K562 (cell line): Measurements from ENCODE around the gene CRHR2. TPM values are rescaled to one million over a fixed set of nuclear protein-coding genes. Genes with fewer than 3 reads are reported as not detected.
A peak's percentile ranks its signal among the peaks of the same experiment; 100 is the strongest.

Source experiments
- CXXC5 ChIP-seq: fragments of 250-450 bp; sonication (Bioruptor Pico); IDR thresholded peaks from 2 replicates; pipeline ENCODE4 v1.8.0; 2022; ENCODE audit warnings: inconsistent platforms, mild to moderate bottlenecking, moderate library complexity
- GABPB2 ChIP-seq: fragments of 250-450 bp; sonication (Bioruptor Pico); conservative IDR thresholded peaks from 2 replicates; pipeline ENCODE4 v1.5.1; 2021; ENCODE audit warnings: mild to moderate bottlenecking
- HDAC2 ChIP-seq: fragments of 450-650 bp; IDR thresholded peaks from 2 replicates; pipeline ENCODE4 v1.6.1; 2016; ENCODE audit warnings: mild to moderate bottlenecking
- HDAC6 ChIP-seq: IDR thresholded peaks from 2 replicates; pipeline ENCODE4 v1.6.1; 2012; ENCODE audit warnings: low read depth, mild to moderate bottlenecking, control low read depth, inconsistent platforms, low read length, moderate library complexity
- LEF1 ChIP-seq: fragments of 450-650 bp; IDR thresholded peaks from 2 replicates; pipeline ENCODE4 v1.6.1; 2016; ENCODE audit warnings: mild to moderate bottlenecking
- NFE2 ChIP-seq: IDR thresholded peaks from 2 replicates; pipeline ENCODE4 v1.6.1; 2014; ENCODE audit warnings: antibody characterized with exemption, low read depth
- POLR2A ChIP-seq: fragments of 450-650 bp; conservative IDR thresholded peaks from 2 replicates; pipeline ENCODE4 v1.6.1; 2016
- POLR2B ChIP-seq: fragments of 450-650 bp; IDR thresholded peaks from 2 replicates; pipeline ENCODE4 v1.6.1; 2018; ENCODE audit warnings: low read depth; ENCODE audit not compliant: partially characterized antibody
- SIRT6 ChIP-seq: IDR thresholded peaks from one replicate; pipeline ENCODE4 v1.6.1; 2012; ENCODE audit warnings: low read depth, mild to moderate bottlenecking, control low read depth, inconsistent platforms, low read length, moderate library complexity
- YY1 ChIP-seq, 3 experiments: IDR thresholded peaks; 2 replicates each; pipeline ENCODE4 v1.6.1; 2011; ENCODE audit warnings: low read length in 2 of 3, mild to moderate bottlenecking in 2 of 3, moderate library complexity in 2 of 3, borderline replicate concordance in 1 of 3, control low read depth in 1 of 3, low read depth in 1 of 3; ENCODE audit not compliant: insufficient read depth in 3 of 3, insufficient replicate concordance in 2 of 3, control insufficient read depth in 1 of 3, insufficient read length in 1 of 3; ENCODE audit errors: extremely low read depth in 1 of 3
- ZKSCAN8 ChIP-seq: fragments of 200-800 bp; sonication (Bioruptor generic); IDR thresholded peaks from 2 replicates; pipeline ENCODE4 v1.6.1; 2016; ENCODE audit warnings: missing genetic modification characterization, missing compliant biosample characterization
- ZNF707 ChIP-seq: fragments of 250-450 bp; sonication (Bioruptor Pico); conservative IDR thresholded peaks from 2 replicates; pipeline ENCODE4 v1.8.0; 2022; ENCODE audit warnings: inconsistent platforms, mild to moderate bottlenecking, moderate library complexity
- ZNF75A ChIP-seq: fragments of 450-650 bp; formaldehyde crosslinking; IDR thresholded peaks from 2 replicates; pipeline ENCODE4 v1.4.0; 2020; ENCODE audit warnings: mild to moderate bottlenecking
- polyA plus RNA-seq, 8 experiments: library from polyadenylated mRNA; depleted of rRNA in 4 of 8; stranded (reverse) in 5 of 8; unstranded in 3 of 8; fragments of >200 nt; fragmentation: Nextera tagmentation in 2 of 8; fragmentation: Illumina TruSeq in 1 of 8; extraction: Ambion mirVana in 2 of 8; extraction: Trizol in 1 of 8; gene quantifications; 2 replicates each; pipeline versions ENCODE4 v1.2.1 to v1.2.3, GENCODE V29; 2011 to 2014; ENCODE audit warnings: inconsistent platforms in 1 of 8, missing spikeins in 1 of 8
- total RNA-seq, 7 experiments: library from RNA; depleted of rRNA in 6 of 7; stranded (reverse); fragments of >200 nt in 6 of 7; fragmentation: Illumina TruSeq in 2 of 7; extraction: Trizol in 2 of 7; gene quantifications; 2 replicates each; pipeline versions ENCODE4 v1.2.1 to v1.2.3, GENCODE V29; 2011 to 2021; ENCODE audit warnings: low replicate concordance in 1 of 7
- TF ChIP-seq, protein P1 (sequence below): fragments of 200-800 bp; sonication (Bioruptor generic); IDR thresholded peaks from 2 replicates; pipeline ENCODE4 v1.6.1; 2016; ENCODE audit warnings: missing genetic modification characterization, missing compliant biosample characterization
- TF ChIP-seq, protein P2 (sequence below): fragments of 150-350 bp; IDR thresholded peaks from 2 replicates; pipeline ENCODE4 v1.6.1; 2014; ENCODE audit warnings: low read depth, mild to moderate bottlenecking, low read length, borderline replicate concordance
- TF ChIP-seq, protein P3 (sequence below): sonication (generic); IDR thresholded peaks from 2 replicates; pipeline ENCODE4 v1.6.1; 2016
- TF ChIP-seq, protein P4 (sequence below): fragments of 250-450 bp; sonication (Bioruptor Pico); IDR thresholded peaks from 2 replicates; pipeline ENCODE4 v1.4.0; 2020

CRHR2 gene
- total and polyA plus RNA-seq, 9 of the 15 experiments (the other 6 are each of a cell fraction or from before 2014, with no cell fraction given): not detected

DNA sequence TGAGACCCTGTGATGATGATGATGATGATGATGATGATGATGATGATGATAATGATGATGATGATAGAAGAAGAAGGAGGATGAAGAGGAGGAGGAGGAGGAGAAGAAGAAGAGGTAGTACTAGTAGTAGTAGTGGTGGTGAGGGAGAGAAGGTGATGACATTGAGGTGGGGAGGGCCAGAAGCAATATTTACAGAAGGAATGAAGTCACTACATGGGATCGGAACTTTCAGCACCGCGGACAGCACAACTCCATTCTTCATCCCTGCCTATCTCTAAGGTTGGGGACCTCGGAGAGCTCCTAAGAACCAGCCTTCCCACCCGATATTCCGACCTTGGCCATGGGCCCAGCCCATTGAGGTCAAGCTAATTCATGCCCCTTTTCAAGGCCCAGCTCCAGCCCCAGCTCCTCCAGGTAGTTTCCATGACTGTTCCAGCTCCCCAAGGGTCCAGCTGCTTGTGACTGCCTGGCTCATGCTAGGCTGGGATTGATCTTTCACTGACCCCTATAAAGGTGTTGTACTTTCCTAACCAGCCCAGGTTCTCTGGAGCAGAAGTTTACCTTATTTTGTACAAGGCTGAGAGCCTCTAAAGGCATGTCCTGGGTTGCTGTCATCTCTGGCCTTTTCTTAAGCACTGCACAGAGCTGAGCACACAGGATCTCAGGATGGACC, 10.3 kb downstream of the CRHR2 start (continued):
- peak in 2 of 3 experiments; percentile 11 to 76 for TF ChIP-seq YY1 (IDR thresholded peaks at IDR 0.05; ENCODE audit: borderline replicate concordance in 1 of 3, control insufficient read depth in 1 of 3, extremely low read depth in 1 of 3, insufficient read depth in 3 of 3, insufficient read length in 1 of 3, insufficient replicate concordance in 2 of 3, low read depth in 1 of 3, low read length in 2 of 3)
- no peak for TF ChIP-seq NFE2
- TF ChIP-seq, protein P1, sequence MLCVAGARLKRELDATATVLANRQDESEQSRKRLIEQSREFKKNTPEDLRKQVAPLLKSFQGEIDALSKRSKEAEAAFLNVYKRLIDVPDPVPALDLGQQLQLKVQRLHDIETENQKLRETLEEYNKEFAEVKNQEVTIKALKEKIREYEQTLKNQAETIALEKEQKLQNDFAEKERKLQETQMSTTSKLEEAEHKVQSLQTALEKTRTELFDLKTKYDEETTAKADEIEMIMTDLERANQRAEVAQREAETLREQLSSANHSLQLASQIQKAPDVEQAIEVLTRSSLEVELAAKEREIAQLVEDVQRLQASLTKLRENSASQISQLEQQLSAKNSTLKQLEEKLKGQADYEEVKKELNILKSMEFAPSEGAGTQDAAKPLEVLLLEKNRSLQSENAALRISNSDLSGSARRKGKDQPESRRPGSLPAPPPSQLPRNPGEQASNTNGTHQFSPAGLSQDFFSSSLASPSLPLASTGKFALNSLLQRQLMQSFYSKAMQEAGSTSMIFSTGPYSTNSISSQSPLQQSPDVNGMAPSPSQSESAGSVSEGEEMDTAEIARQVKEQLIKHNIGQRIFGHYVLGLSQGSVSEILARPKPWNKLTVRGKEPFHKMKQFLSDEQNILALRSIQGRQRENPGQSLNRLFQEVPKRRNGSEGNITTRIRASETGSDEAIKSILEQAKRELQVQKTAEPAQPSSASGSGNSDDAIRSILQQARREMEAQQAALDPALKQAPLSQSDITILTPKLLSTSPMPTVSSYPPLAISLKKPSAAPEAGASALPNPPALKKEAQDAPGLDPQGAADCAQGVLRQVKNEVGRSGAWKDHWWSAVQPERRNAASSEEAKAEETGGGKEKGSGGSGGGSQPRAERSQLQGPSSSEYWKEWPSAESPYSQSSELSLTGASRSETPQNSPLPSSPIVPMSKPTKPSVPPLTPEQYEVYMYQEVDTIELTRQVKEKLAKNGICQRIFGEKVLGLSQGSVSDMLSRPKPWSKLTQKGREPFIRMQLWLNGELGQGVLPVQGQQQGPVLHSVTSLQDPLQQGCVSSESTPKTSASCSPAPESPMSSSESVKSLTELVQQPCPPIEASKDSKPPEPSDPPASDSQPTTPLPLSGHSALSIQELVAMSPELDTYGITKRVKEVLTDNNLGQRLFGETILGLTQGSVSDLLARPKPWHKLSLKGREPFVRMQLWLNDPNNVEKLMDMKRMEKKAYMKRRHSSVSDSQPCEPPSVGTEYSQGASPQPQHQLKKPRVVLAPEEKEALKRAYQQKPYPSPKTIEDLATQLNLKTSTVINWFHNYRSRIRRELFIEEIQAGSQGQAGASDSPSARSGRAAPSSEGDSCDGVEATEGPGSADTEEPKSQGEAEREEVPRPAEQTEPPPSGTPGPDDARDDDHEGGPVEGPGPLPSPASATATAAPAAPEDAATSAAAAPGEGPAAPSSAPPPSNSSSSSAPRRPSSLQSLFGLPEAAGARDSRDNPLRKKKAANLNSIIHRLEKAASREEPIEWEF (CRISPR knock-in tag): 0 out of 2 replicates have a peak, but pooled peaks have one; percentile 53
- no peak for TF ChIP-seq ZNF75A
- TF ChIP-seq, protein P2, sequence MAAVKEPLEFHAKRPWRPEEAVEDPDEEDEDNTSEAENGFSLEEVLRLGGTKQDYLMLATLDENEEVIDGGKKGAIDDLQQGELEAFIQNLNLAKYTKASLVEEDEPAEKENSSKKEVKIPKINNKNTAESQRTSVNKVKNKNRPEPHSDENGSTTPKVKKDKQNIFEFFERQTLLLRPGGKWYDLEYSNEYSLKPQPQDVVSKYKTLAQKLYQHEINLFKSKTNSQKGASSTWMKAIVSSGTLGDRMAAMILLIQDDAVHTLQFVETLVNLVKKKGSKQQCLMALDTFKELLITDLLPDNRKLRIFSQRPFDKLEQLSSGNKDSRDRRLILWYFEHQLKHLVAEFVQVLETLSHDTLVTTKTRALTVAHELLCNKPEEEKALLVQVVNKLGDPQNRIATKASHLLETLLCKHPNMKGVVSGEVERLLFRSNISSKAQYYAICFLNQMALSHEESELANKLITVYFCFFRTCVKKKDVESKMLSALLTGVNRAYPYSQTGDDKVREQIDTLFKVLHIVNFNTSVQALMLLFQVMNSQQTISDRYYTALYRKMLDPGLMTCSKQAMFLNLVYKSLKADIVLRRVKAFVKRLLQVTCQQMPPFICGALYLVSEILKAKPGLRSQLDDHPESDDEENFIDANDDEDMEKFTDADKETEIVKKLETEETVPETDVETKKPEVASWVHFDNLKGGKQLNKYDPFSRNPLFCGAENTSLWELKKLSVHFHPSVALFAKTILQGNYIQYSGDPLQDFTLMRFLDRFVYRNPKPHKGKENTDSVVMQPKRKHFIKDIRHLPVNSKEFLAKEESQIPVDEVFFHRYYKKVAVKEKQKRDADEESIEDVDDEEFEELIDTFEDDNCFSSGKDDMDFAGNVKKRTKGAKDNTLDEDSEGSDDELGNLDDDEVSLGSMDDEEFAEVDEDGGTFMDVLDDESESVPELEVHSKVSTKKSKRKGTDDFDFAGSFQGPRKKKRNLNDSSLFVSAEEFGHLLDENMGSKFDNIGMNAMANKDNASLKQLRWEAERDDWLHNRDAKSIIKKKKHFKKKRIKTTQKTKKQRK: no peak
- TF ChIP-seq SIRT6: no peak
- TF ChIP-seq, protein P3, sequence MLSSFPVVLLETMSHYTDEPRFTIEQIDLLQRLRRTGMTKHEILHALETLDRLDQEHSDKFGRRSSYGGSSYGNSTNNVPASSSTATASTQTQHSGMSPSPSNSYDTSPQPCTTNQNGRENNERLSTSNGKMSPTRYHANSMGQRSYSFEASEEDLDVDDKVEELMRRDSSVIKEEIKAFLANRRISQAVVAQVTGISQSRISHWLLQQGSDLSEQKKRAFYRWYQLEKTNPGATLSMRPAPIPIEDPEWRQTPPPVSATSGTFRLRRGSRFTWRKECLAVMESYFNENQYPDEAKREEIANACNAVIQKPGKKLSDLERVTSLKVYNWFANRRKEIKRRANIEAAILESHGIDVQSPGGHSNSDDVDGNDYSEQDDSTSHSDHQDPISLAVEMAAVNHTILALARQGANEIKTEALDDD: no peak
- TF ChIP-seq POLR2A: no peak
- TF ChIP-seq HDAC2: peak; percentile 93
- no peak for TF ChIP-seq POLR2B
- no peak for TF ChIP-seq LEF1
- TF ChIP-seq CXXC5 (CRISPR knock-in tag): peak; percentile 82
- no peak for TF ChIP-seq ZNF707 (CRISPR knock-in tag)
- TF ChIP-seq, protein P4, sequence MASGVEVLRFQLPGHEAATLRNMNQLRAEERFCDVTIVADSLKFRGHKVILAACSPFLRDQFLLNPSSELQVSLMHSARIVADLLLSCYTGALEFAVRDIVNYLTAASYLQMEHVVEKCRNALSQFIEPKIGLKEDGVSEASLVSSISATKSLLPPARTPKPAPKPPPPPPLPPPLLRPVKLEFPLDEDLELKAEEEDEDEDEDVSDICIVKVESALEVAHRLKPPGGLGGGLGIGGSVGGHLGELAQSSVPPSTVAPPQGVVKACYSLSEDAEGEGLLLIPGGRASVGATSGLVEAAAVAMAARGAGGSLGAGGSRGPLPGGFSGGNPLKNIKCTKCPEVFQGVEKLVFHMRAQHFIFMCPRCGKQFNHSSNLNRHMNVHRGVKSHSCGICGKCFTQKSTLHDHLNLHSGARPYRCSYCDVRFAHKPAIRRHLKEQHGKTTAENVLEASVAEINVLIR (CRISPR knock-in tag): 0 out of 2 replicates have a peak, but pooled peaks have one; percentile 35
- no peak for TF ChIP-seq GABPB2
- TF ChIP-seq ZKSCAN8 (CRISPR knock-in tag): peak; percentile 57; the same call in 1 of the 2 replicates
- TF ChIP-seq HDAC6: no peak
